C4-2B (cell line): ENCODE measurements around the gene POLE.

ENCODE experiments used
- H3K27ac ChIP-seq: fragments of 450-650 bp; 2 replicates; pipeline ENCODE4 v1.5.1; 2017
- CTCF ChIP-seq: fragments of 450-650 bp; conservative IDR thresholded peaks from 2 replicates; pipeline ENCODE4 v1.5.1; 2017; ENCODE audit warnings: mild to moderate bottlenecking
- ZFX ChIP-seq: fragments of 450-650 bp; IDR thresholded peaks from 2 replicates; pipeline ENCODE4 v1.6.1; 2017

POLE gene

DNA sequence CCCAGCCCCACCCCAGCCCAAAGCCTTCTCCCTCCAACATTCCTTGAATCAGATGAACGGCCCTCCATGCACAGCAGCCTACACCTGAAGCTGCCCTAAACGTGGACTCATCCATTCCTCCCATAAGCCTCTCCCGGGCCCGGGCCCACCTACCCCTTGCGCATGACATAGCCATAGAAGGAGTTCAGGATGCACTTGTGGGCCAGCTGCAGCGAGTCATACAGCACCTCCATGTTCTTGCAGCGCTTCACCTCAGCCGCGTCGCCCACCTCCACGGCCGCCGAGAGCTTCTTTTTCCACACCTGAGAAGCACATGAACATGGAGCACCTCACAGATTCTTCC is 22.0 kb downstream of the POLE start:
- no peak for TF ChIP-seq CTCF
- no peak for TF ChIP-seq ZFX
- no peak overlapping the region for H3K27ac ChIP-seq

GRCh38 chr12:132664206-132665148 is 22.7 kb downstream of the POLE start:
- TF ChIP-seq ZFX (no peak), CTCF (no peak)
- no peak overlapping the region for H3K27ac ChIP-seq

DNA sequence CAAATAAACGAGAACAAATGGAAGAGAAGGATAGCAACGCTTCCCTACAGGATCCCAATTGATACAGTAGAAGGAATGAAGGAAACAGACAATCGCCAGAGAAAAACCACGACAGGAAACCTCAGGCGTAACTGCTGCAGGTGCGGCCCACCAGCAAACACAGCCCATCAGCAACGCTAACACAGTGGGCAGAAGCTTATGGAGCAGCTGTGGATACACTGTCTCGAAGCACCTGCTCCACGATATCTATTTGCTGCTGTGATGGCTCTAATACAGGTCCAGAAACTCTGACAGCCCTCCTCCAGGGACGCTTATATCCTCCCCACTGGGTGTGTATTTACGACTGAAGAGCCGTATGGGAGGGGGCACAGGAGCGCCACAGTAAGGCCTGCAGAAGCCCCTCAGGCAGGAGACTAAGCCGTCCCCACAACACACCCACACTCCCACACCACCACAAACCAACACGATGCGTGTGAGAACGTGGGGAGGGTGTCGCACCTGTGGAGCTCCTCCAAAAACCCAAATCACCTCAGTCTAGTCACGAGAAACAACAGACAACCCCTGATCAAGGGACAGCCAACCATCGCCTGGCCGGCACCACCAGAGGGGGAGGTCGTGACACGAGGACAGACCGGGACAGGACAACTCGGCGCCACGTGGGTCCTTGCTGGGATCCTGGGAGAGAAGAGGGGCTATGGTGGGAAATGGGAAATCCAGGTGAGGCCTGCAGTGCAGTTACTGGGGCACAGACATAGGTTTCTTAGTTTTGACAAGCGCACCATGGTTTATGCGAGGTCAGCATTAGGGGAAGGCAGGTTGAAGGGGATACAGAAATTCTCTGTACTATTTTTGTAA is 24.0 kb downstream of the POLE start:
- TF ChIP-seq ZFX (no peak), CTCF (no peak)
- H3K27ac ChIP-seq = no peak overlapping the region

- TF ChIP-seq ZFX = no peak
- H3K27ac ChIP-seq = no peak overlapping the region
Measured at GRCh38 chr12:132661972-132662371, 25.2 kb downstream of the POLE start.

DNA sequence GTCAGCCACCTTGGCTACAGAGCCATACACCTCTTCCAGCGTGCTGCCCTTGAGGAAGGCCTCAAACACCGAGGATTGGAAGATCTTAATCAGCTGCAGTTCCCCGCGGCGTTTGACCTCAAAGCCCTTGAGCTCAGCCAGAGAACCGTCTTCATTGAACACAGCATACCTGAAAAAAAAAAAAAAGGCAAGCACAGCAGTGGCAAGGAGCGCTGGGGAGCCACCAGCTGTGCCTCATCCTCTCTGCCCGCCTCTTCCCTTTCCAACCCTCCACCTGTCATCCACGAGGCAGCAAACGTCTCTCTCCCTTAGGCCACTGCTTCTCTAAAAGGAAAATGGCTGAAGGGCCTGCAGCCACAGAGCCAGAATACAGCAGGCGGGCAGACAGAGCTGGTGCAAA is 26.1 kb downstream of the POLE start:
- TF ChIP-seq ZFX = no peak
- no peak for TF ChIP-seq CTCF
- no peak overlapping the region for H3K27ac ChIP-seq

GRCh38 chr12:132660052-132660451 is 27.1 kb downstream of the POLE start:
- TF ChIP-seq ZFX = no peak
- TF ChIP-seq CTCF = no peak
- no peak overlapping the region for H3K27ac ChIP-seq

- TF ChIP-seq CTCF = no peak
Measured at GRCh38 chr12:132659146-132659545, 28.0 kb downstream of the POLE start.

More at GRCh38 chr12:132659146-132659545, 28.0 kb downstream of the POLE start:
- no peak overlapping the region for H3K27ac ChIP-seq
